ENCODE data around the gene GPR152.

The GPR152 gene

DNA sequence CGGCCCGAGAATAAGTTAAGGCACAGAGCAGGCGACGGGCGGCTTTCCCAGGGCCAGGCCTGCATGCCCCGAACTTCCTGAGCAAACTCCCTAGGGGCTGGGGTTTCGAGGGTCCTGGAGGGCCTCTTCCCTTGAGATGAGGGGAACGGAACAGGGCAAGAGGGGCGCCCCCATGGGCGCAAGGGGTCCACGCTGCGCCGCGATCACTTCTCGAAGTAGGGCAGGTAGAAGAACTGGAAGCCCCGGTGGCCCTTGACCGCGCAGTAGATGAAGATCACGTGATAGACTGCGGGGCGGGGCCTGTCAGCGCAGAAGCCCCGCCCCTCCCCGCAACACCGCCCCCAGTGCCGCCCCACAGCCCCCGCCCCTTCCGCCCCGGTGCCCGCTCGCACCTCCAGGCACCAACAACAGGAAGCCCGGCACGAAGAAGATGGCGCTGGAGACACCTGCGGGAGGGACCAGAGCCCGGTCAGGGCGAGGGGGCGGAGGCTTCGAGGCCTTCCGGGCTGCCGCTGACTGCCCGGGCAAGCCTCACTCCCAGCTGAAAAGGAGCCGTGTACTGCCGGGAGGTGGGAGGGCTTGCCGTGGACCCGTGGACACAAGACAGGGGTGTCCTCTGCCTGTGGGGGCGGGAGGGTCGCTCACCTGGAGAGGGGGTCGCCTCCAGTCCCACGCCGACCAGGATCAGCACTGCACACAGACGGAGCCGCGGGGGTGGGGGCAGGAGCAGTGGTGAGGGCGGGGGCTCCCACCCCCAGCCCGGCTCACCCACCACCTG lies 12.1 kb upstream of the GPR152 start:
- peak; percentile 95 to 97 for DNase-seq

GRCh38 chr11:67463680-67464410 lies 11.3 kb upstream of the GPR152 start:
- peak in 1 of 2 donors; percentile 61 for DNase-seq

- no peak for DNase-seq
Observed at GRCh38 chr11:67463186-67463585, 10.7 kb upstream of the GPR152 start.

DNA sequence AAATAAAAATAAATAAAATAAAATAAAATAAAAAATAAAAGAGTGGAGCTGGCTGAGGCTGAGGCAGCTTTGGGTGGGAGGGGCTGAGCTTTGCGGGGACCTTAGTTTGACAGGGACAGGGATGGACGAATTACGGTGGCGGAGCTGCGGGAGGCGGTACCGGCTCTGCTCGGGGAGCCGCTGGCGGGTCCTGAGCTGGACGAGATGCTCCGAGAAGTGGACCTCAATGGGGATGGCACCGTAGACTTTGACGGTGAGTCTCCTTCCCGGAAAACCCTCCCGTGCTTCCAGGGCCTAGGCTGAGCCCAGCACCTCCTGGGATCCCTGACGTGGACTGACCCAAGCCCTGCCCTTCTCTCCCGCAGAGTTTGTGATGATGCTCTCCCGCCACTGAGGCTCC lies 5.7 kb upstream of the GPR152 start:
- DNase-seq = no peak

- no peak for DNase-seq
Observed at GRCh38 chr11:67457453-67457852, 4.9 kb upstream of the GPR152 start.

DNA sequence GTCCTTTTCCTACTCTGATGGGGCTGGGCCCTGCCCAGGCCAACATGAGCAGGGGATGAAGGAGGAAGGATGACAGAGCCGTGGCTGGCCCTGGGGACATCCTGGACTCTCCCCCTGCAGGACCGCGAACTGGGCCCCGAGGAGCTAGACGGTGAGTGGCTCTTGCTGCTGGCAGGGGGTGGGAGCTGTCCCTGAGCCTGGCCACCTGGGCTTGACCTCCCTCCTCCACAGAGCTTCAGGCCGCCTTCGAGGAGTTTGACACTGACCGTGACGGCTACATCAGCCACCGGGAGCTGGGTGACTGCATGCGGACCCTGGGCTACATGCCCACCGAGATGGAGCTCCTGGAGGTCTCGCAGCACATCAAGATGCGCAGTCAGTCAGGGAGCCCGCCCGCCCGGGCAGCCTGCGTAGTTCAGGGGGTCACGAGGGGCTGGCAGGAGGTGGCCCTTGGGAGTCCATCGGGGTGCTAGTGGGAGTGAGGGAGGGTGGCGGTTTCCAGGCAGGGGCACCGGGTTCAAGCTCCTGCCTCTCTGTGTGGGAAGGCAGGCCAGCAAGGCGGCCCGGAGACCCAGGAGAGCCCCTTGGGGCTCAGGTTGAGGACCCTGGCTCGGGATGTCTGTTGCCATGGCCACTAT lies 3.7 kb upstream of the GPR152 start:
- DNase-seq = no peak

- no peak for DNase-seq
Observed at GRCh38 chr11:67455054-67455453, 2.5 kb upstream of the GPR152 start, which contains the start of gene CABP4. CABP4 (plus strand) TSS chr11:67455354; CDS start chr11:67455424, 70 bp downstream.

- DNase-seq = no peak
Observed at GRCh38 chr11:67453816-67454732, 1.5 kb upstream of the GPR152 start.

- DNase-seq = no peak
Observed at GRCh38 chr11:67451658-67451976, 912 bp downstream of the GPR152 start.

DNA sequence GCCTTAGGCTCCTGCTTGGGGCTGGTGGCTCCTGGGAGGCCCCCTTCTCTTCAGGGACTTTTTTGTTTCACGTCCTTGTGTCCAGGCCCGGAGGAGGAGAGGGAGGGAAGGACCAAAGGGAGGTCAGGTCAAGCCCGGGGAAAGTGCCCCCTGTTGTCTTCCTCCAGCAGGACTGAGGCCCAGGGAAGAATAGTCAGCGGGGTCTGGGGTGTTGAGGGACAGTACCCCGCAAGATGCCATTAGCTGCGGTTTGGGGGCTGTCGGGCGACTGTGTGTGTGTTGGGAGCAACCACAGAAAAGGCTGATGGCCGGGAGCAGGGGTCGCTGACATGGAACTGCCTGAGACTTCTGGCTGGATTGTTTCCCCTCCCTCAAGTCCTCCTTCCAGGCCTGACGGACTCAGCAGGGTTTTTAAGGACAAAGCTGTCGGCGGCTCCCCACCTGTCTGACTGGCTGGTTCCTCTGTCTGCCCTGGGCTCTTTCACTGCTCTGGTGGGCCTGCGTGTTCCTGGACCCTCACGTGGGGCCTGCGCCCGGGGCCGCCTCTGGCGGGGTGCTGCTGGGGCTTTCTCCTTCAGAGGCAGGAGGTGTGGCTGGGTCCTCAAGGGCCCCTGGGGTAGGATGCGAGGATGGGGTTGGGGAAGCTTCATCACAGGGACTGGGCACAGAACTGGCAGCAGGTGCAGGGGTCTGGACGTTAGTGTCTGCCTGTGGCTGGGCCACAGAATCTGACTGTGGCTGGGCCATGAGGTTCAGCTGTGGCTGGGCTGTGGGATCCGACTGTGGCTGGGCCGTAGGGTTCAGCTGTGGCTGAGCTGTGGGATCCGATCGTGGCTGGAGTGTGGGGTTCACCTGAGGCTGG lies 1.5 kb downstream of the GPR152 start:
- DNase-seq = no peak

DNA sequence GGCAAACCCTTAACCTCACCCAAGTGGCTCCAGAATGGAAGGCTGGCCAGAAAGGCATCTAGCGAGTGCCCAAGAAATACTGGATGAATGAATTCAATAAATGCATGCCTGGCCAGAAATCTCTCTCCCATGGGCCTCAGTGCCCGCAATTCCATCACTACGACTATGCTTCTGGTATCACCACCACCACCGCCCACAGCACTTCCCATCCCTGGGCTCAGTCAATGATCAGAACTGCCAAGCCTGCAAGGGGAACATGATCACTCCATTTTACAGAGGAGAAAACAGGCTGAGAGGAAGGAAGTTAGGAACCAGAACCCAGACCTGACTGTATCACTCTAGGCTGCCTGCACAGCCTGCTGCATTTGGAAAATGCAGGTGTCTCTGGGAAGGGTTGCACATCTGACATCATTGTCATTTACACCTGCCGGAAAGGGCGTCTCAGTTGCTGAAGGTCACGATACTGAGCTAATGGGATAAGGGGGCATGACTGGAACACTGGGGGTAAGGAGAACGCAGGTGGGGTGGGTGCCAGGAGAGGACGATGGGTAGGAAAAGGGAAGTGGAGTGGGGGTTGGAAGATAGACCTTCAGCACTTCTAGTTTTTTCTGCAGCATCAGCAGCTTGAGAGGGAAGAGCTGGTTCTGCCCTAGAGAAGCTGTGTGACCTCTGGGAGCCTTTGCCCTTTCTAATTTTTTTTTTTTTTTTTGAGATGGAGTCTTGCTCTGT lies 3.2 kb downstream of the GPR152 start:
- no peak for DNase-seq

- no peak for DNase-seq
Observed at GRCh38 chr11:67448220-67448609, 4.3 kb downstream of the GPR152 start.

DNA sequence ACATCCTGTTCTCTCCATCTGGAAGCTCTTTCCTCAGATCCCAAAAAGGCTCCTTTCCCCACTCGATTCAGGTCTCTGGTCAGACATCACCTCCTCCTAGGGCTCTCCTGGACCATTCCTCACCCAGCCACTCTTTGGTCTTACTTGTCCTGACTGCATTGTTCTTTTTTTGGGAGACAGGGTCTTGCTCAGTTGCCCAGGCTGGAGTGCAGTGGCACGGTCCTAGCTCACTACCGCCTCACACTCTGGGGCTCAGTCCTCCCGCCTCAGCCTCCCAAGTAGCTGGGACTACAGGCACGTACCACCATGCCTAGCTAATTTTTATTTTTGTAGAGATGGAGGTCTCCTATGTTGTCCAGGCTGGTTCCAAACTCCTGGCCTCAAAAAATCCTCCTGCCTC lies 7.0 kb downstream of the GPR152 start:
- DNase-seq = no peak

GRCh38 chr11:67442504-67443404 lies 9.8 kb downstream of the GPR152 start:
- DNase-seq = no peak

DNA sequence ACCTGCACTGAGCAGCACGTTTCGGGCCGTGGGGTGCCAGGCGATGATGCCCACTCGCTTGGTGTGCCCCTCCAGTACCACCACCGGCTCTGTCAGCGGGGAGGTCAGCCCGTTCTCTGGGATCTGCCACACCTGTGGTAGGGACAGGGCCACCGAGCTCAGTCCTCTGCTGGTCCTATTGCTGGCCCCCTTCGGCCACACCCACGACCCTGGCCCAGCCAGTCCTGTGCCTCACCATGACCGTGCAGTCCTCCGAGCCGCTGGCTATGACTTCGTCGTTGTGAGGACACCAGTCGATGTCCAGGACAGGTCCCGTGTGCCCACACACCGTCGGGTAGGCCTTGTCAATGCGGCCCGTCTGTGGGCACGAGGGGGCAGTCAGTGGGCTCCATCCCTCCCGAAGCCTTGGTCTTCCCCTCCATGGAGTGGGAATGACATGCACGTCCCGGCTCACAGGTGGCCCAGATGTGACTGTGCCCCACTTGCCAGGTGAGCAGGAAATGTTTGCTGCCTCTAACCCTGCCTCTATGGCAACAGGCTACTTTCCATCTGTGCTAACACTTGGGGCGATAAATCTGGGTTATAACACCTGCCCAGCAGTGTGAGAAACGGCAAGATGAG lies 10.7 kb downstream of the GPR152 start:
- peak in 1 of 2 donors; percentile 45 for DNase-seq

DNA sequence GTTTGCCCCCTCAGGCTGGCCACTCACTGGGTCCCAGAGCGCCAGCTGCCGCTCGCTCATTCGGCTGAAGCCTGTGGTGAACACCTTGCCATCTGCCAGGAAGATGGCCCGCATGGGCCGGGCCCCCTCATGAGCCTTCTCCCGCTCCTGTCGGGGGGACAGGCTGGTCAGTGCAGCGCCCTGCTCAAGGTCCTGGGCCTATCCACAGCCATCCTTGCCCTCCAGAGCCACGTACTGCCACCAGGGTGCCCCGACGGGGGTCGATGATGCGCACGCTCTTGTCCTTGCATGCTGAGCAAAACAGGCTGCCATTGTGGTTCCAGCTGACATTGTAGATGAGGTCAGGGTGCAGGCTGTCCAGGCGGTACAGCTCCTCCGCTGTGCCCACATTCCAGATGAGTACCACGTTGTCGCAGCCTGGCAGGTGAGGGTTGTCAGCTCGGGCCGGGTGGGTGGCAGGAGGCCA lies 11.4 kb downstream of the GPR152 start:
- DNase-seq = peak in 1 of 2 donors; percentile 27

DNA sequence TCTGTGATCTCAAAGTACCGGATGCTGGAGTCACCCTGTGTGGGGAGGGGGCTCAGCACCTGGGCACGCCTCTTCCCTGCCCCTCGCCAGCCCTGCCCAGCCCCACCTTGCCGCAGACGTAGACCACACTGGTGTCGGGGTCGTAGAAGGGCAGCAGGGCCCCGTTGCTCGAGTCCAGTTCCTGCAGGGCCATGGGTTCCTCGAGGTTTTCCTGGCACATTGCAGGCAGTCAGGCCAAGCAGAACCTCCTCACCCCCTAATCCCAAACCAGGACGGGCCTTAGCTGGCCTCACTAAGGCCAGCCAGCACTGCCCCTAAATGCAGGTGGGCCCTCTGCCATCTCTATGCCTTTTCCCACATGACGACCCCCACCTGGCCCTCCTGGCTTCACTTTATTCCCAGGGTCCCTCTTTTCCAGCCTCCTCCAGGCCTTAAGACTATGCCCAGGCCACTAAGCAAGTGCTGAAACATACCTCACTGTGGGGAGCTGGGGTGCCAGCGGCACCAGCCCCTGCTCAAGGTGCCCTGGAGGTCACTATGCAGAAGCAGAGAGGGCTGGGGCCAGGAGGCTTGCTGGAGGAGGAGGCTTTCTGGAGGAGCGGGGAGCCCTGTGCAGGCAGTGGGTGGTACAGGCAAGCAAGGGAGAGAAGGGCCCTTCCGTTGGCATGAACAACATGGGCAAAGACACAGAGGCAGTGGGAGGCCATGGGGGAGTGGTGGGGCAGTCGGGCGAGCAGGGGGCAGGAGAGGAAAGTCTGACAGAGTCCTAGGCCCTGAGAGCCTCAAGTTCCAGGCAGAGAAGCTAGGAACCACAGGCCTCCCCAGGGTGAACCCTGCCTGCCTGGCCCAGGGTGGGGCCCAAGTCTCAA lies 12.1 kb downstream of the GPR152 start:
- DNase-seq = peak in 1 of 2 donors; percentile 46

All from CD4-positive, alpha-beta T cell treated with Interferon alpha-2 for 1 hour (primary cell).